Renal pelvis (tissue), 4 donors: ENCODE results near the gene IL32. TPM values are rescaled to one million over a fixed set of nuclear protein-coding genes. Genes with fewer than 3 reads are reported as not detected.
"Not testable (repeated sequence)": the region's sequence is repeated elsewhere in the genome, so short reads cannot be mapped to it uniquely, and the experiment has no call there.

ENCODE experiments used
- DNase-seq: peaks from one replicate; pipeline ENCODE4 v3.0.0-alpha.2; 2013
- polyA plus RNA-seq, 3 donors: library from polyadenylated mRNA; unstranded; fragments of 120-200 nt; gene quantifications; one replicate each; pipeline ENCODE4 v1.2.1, GENCODE V29; 2013; ENCODE audit not compliant: insufficient read length in 3 of 3

Gene IL32
- polyA plus RNA-seq, 3 donors: 30.4 to 39.9 (median 34.9) TPM

DNA sequence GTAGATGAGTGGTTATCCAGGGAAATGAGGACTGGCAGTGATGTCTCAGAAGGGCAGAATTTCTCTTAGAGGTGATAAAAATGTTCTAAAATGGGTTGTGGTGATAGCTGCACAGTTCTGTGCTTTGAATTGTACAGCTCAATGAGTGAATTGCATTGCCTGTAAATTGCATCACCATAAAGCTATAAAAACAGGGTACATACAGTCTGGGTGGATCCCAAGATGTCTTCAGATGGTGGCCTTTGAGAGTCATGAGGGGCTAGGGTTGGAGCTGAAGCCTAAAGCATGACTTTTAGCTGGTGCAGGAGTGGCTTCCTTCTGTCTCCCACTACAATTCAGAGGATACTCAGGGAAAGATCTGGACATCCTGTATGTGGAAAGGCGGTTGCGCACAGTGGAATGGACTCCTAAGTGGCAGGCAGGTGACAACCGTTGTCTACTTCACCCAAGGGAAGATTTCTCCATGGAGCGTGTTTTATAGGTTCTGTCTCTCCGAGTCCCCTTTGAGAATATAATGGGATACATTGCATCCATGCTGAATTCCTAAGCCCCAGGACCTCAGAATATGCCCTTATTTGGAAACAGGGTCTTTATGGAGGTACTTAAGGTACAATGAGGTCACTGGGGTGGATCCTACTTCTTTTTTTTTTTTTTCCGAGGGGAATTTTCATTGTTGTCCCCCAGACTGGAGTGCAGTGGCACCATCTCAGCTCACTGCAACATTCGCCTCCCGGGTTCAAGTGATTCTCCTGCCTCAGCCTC is 1.6 kb upstream of the IL32 start:
- no peak for DNase-seq

DNA sequence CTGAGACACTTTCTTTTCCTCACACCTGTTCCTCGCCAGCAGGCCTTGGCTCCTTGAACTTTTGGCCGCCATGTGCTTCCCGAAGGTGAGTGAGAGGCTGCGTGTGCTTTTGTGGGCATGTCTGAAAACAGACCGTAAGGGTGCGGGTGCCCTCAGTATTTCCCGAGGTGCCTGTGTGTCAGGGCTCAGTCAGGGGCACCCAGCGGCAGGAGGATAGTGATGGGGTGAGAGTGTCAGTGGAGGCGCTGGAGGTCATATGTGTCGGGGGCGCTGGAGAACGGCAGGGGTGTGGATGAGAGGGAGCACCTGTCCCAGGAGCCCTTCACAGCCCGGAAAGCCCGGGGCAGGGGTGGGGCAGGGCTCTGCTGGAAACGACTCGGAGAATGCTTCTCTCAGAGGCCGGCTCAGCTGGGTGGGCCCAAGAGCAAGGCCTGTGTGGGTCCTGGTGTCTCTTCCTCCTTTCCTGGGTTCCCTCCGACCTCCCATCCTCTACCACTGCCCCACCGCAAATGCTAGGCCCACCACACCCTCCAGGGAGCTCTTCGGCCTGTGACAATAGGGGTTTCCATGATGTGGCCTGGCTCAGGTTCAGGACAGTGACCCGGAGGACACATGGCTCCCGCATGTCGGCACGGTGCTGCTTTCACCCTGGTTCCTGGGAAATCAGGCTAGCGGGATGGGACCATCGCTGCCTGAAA is 451 bp downstream of the IL32 start:
- DNase-seq: no peak

DNA sequence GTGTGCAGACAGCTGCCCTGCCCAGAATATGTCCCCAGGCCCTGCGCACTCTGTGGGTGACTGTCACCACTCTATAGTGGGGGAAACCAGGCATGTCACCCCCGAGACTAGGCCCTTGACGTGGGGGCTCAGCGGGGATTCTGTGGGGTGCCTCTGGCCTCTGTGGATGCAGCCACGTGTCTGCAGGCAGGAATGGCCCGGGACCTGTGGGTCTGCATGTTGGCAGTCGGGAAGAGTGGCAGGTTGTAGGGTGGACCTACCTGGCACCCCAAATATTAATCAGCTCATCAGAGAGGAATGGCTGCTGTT is 954 bp downstream of the IL32 start:
- no peak for DNase-seq

DNA sequence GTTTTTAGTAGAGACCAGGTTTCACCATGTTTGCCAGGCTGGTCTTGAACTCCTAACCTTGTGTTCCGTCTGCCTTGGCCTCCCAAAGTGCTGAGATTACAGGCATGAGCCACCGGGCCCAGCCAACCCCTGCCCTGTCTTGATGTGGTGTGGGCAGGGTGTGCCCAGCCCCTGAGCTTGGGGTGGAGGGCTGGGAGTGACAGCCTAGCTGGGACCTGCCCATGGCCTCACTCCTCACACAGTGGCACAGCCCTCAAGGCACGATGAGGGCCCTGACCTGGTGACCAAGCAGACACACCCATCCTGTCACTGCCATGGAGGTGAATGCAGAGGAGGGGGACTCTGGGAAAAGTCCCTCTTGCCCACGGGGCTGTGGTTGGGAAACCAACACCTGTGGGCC is 3.0 kb downstream of the IL32 start:
- no peak for DNase-seq

DNA sequence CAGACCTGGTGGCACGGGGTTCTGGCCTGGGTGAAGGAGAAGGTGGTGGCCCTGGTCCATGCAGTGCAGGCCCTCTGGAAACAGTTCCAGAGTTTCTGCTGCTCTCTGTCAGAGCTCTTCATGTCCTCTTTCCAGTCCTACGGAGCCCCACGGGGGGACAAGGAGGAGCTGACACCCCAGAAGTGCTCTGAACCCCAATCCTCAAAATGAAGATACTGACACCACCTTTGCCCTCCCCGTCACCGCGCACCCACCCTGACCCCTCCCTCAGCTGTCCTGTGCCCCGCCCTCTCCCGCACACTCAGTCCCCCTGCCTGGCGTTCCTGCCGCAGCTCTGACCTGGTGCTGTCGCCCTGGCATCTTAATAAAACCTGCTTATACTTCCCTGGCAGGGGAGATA is 3.7 kb downstream of the IL32 start:
- DNase-seq: not testable (repeated sequence)

DNA sequence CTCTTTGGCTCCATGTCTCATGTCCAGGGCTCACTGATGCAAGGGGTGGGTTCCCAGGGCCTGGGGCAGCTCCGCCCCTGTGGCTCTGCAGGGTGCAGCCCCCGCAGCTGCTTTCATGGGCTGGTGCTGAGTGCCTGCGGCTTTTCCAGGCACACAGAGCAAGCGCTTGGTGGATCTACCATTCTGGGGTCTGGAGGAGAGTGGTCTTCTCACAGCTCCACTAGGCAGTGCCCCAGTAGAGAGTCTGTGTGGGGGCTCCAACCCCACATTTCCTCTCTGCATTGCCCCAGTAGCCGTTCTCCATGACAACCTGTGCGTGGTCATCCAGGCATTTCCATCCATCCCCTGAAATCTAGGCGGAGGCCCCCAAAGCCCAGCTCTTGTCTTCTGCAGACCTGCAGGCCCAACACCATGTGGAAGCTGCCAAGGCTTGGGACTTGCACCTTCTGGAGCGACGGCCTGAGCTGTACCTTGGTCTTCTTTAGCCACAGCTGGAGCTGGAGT is 5.2 kb downstream of the IL32 start:
- DNase-seq: no peak

DNA sequence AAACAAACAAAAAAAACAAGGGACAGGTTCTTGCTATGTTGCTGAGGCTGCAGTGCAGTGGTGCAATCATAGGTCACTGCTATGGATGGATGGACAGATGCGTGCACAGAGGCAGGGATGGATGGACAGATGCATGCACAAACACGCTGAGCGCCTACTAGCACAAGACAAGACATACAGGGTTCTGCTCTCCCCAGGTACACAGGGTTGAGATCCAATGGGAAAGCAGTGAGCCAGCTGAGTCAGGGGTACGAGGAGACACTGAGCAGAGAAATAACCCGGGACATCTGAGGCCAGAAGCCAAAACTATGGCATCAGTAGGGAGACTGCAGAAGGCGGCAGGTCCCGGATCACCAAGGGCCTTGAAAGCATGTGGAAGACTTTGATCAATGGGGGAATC is 6.2 kb downstream of the IL32 start:
- DNase-seq: no peak

DNA sequence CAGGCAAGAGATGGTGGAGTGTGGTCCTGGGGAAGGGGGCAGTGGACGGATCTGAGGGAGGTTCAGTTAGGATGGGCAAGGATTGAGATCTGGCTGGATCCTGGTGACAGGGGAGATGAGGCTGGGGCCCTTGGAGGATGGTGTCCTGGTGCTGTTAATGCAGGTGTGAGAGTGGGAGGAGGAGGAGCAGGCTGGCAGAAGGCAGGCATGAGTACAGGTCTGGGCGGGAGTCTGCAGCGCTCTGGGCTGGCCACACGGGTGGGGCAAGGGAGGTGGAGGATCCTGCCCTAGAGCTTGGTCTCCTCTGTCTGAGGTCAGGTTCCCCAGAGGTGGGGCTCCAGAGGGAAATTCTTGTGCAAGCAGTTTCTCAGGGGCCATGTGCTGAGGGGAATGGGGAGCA is 6.7 kb downstream of the IL32 start:
- not testable (repeated sequence) for DNase-seq

DNA sequence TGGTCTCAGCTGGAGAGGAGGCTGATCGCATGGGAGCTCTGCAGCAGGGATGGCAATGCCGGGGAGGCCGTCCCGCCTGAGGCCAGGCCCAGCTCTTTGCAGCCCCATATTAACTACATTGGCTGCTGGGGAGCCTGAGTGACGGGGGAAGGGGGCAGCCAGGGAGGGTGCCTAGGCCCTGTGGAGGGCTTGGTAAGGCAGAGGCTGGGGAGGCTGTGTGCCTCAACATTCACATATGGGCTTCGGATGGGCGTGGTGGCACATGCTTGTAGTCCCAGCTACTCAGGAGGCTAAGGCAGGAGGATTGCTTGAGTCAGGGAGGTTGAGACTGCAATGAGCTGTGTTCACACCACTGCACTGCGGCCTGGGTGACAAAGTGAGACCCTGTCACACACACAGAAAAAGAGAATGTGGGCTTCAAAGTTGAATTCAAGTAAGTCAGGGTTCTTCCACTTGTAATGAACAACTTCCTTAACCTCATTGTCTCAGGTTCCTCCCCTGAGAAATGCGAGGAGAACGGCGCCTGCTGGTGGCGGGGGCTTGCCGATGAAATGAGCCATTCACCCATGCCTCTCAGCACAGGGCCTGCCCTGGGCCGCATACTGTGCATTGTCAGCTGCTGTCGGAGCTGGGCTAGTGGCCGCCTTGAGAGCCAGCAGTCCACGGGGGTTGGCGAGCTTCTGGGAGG is 7.3 kb downstream of the IL32 start:
- not testable (repeated sequence) for DNase-seq

DNA sequence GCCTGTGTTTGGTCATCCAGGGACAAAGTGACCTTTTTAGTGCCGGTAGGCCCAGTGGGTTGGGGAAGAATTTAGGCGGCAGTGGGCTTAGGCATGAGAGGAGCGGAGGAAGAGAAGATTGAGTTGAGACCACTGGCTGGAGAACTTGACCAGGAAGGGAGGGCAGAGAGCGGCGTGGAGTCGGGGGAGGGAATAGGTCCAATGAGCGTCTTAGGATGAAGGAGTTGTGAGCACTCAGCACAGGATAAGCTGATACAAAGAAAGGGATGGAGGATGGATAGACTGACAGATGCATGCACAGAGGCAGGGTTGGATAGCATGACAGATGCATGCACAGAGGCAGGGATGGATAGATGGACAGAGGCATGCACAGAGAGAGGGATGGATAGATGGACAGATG is 8.0 kb downstream of the IL32 start:
- DNase-seq: no peak

DNA sequence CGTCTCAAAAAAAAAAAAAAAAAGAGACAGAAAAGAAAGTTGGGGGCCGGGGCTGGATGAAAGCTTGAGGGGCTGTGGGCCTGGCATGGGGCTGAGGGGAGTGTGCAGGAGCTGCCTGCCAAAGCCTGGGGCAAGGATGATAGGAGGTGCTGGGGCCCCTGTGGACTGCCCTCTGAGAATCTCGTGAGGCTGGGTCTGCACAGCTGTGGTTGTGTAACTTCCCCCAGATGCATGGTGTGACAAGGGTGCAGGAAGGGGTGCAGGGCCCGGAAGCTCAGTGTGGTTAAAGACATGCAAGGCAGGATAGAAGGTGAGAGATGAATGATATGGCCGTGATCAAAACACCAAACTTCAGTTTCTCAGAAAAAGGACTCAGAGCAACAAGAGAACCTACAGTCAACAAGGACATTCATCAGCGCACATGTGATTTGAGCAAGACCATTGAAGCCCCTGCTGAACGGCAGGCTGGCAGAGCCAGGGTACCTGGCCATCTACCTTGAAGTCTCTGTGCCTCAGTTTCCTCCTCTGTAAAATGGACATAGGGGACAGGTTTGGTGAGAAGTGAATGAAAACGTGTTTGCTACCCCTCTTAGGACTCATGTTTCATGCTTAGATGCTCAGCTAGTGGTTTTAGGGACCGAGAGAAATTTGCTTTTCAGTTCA is 9.6 kb downstream of the IL32 start:
- DNase-seq: no peak

DNA sequence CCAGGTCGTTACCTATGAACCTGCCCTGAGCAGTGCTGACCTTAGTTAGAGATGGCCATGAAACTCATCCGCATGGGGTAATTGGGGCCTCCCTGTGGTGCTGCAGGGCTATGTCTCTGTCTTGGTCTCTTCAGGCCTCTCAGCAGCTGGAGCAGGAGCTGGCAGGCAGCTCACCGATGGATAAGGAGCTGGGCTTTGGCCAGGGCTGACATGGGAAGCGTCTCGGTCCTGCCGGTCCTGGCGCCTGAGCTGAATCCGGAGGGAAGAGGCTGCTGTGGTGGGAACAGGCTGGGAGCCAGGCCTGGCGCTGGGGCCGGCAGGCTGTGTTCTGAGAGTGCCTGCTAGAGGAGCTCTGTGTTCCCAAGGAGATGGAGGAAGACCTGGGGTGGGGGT is 10.1 kb downstream of the IL32 start:
- DNase-seq: no peak

DNA sequence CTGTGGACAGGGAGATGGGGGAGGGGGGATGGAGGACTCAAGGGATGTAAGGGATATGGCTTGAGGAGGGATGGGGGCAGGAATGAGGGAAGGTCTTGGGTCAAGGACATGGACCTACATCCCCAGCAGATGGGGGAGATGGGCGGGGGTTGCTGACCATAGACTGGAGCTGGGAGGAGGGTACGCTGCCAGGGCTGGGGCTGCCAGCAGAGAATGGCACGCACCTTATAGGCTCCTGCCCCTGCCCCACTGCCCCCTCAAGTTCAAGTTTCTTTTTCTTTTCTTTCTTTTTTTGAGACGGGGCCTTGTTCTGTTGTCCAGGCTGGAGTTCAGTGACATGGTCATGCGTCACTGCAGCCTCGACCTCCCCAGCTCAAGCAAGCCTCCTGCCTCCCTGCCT is 10.5 kb downstream of the IL32 start:
- DNase-seq: not testable (repeated sequence)

DNA sequence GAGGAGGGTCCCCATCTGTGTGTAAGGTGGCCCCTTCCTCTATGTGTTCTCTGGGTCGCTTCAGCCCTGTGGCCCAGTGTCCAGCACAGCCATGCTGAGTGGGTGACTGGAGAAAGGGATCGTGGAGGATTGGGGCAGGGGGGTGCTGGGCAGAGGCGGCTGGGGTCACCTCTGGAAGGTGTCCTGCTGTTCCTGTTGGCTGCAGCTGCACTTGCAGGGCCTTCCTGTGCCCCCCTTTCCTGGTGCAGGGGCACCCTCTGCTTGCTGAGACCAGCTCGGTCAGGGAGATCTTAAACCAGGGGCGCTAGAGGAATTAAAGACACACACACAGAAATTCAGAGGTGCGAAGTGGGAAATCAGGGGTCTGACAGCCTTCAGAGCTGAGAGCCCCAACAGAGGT is 11.1 kb downstream of the IL32 start:
- no peak for DNase-seq

DNA sequence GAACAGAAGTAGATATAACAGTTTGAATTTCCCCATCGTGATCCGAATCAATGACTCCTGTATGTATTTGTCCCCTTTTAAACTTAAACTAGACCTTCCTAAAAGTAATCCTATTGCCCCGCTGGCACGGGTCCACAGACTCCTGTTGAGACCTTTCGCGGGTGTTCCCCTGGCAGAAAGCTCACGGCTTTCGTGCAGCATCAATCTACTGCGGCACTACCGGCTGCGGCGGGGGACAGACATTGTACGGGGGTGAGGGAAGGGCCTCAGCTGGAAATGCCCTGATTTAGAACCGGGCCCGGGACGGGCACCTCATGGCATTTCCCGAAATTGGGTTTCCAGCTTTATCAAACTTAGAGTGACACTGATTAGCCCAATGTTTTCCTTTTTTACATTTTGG is 14.6 kb downstream of the IL32 start:
- DNase-seq: no peak

DNA sequence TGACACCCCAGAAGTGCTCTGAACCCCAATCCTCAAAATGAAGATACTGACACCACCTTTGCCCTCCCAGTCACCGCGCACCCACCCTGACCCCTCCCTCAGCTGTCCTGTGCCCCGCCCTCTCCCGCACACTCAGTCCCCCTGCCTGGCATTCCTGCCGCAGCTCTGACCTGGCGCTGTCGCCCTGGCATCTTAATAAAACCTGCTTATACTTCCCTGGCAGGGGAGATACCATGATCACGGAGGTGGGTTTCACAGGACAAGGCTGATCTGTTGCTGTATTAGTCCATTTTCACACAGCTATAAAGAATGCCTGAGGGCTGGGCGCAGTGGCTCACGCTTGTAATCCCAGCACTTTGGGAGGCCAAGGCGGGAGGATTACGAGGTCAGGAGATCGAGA is 16.5 kb downstream of the IL32 start:
- DNase-seq: not testable (repeated sequence)

DNA sequence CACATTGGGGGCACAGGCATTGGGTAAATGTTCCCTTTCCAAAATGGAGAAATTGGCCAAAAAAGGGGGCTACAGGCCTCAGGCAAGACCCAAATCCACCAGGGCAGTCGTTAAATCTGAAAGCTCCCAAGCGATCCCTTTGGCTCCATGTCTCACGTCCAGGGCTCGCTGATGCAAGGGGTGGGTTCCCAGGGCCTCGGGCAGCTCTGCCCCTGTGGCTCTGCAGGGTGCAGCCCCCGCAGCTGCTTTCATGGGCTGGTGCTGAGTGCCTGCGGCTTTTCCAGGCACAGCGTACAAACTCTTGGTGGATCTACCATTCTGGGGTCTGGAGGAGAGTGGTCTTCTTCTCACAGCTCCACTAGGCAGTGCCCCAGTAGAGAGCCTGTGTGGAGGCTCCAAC is 18.0 kb downstream of the IL32 start:
- not testable (repeated sequence) for DNase-seq

DNA sequence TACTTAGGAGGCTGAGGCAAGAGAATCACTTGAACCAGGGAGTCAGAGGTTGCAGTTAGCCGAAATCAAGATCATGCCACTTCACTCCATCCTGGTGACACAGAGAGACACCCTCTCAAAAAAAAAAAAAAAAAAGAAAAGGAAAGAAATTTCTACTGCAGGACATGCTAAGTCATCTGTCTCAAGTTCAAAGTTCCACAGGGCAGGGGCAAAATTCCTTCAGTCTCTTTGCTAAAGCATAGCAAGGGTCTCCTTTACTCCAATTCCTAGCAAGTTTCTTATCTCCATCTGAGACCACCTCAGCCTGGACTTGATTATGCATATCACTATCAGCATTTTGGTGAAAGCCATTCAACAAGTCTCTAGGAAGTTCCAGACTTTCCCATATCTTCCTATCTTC is 19.1 kb downstream of the IL32 start:
- DNase-seq: no peak

DNA sequence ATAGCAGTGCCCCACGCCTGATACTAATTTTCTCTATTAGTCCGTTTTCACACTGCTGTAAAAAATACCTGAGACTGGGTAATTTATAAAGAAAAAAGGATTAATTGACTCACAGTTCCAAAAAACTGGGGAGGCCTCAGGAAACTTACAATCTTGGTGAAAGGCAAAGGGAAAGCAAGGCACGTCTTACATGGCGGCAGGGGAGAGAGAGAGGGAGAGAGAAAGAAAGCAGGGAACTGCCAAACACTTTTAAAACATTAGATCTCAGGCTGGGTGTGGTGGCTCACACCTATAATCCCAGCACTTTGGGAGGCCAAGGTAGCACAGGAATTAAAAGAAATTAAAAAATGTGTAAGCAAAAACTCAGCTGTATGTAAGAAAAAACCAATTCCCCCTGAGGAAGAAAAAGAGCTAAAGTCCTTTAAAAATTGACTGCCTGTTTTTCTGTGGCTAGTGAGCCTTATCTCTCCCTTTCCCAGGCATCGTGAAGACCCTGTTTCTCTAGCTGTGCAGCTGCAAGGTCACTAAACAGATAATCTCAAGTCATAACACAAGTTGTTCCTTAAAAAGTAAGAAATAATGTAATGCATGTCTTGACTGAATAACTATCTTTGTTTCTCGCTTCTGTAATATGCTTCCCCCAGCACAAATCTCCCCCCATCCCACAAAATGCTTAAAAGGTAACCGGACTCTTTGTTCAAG is 19.7 kb downstream of the IL32 start:
- DNase-seq: no peak

DNA sequence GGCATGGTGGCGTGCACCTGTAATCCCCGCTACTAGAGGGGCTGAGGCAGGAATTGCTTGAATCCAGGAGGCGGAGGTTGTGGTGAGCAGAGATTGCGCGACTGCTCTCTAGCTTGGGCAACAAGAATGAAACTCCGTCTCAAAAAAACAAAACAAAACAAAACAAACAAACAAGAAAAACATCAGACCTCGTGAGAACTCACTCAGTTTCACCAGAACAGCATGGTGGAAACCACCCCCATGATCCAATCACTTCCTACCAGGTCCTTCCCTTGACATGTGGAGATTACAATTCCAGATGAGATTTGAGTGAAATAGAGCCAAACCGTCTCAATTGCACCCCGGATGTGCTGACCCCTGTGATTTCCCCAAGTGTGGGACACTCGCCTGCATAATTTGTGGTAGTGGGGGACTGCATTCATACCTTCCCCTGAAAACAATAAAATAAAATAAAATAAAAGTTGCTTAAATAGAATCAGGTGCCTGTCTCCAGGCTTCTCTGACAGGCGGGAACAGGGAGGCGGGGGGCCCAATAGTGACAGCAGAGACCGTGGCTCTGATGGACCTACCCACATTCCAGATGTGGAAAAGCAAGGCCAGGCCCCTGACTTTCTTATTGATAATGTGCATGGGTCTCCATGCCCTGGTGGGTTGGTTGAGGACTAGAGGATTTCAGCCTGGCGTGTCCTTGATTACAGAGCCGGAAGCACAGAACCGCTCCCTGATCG is 20.6 kb downstream of the IL32 start:
- DNase-seq: no peak

DNA sequence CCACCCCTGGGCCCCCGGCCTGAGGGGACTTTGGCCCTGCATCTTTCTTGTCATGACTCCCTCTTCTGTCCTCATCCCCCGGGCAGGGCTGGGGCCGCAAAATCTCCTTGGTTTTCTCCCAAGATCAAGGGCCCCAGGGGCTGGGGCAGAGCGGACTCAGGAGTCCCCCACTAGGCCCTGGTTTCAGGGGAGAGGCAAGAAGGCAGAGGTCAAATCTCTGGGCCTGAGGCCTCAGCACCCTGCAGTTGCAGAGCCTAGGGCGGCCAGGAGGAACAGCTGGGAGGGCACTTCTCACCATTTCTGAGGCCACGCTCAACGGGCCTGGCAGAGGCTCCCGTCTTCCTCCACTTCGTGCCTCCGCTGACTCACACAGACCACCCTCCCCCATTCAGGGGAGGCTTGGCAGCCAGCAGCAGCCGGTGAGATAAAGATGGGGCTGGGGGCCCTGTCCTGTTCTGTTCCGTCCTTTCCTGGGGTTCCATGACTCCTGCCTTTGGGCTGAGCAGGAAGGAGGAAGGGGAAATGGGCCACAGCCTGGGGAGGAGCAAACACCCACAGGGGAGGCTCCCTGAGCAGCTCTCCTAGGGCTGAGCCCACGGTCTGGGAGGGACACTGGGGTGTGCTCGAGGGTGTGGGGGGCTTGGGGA is 21.3 kb downstream of the IL32 start:
- DNase-seq: no peak
